HUDEP-2 (cell line): ENCODE results near the gene DHX38.
"Not testable (repeated sequence)": the region's sequence is repeated elsewhere in the genome, so short reads cannot be mapped to it uniquely, and the experiment has no call there.

Experiments used
- DNase-seq, 76 experiments: peaks; one replicate each; lab custom pipeline; 2025; ENCODE audit not compliant: unreplicated experiment in 76 of 76; lab: John Stamatoyannopoulos, UW

The DHX38 gene

DNA sequence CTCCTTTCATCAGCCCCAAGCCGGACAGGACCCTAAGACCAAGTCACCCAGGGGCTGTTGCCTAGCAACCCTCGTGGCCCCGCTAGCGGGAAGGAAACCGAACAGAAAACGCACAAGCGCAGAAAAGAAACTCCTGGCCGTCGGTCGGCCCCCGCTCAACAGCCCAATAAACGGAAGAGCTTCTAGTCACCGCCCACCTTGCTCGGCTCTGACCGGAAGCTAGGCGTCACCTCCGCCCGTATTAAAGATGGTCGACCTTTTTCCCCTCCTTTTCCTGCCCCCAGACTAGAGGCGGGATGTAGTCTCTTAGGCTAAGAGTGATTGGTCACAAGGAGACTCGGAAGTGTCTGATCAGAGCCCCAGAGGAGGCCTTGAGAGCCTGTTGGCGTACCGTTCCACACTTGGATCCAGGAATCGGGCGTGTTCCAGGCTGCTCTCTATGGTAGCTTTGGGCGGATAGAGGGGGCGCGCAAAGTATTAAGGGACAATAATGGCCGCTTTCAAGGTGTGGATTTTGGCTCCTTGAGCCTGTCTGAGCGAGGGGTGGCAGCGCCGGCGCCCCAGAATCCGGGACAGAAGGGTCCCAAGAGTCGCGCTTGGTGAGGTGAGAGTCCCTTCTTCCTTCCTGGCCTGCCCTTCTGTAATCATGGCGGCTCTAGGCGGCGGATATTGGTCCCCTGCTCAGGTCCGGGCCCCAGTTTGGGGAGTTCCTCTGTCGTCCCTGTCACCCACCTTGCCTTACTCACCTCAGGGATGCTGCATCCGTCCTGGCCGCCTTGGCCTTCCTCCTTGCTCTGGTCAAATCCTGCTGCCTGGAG lies at the start of gene DHX38, which contains the start of gene TXNL4B:
Gene DHX38 (plus strand): TSS at position 400 of the 818 bp plus-strand sequence. CDS start 2,311 bp downstream, outside the sequence.
Gene TXNL4B (minus strand): TSS at position 173 of the 818 bp plus-strand sequence. CDS start 2,871 bp downstream, outside the sequence.
- DNase-seq = peak; percentile 18 to 98 (median 91)

DNA sequence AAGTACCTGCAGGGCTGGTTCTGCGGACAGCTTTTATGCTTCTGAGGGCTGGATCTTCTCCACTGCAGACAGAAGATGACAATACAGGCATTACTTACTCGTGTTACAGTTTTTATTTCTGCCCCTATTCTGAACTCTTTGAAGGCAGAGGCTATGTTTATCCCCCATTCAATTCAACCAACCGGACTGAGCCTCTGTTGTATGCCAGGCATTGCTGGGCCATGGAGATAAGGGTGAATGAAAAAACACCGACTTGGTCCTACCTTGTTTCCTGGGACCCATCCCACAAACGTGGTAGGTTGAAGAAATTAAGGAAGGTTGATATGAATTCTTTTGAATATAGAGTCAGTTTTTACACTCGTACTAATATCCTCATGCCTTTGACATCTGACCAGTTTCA lies 49.4 kb upstream of the DHX38 start:
- DNase-seq = peak in 19 of 76 experiments; percentile 3 to 35 (median 12)

DNA sequence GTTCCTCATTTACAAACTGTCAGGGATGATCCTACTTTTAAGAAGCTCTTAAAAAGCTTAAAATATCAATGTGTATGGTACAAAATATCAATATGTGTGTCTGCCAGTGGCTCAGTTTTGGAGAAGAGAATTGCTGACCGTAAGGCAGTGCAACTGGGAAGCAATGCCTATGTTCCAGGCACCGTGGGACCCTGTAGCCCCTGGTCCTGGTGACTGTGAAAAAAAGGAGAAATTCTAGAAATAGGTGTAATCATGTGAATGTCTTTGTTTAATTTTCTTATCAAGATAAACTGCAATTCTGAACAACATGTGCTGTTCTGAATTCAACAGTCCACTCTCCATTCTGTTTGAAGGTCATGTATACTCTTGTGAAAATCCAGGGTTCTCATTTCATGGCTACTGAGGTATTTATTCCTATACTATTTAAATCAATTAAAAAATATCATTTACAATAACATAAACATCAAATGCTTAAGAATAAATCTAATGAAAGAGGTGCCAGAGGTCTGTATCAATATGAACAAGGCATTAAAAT lies 48.8 kb upstream of the DHX38 start:
- DNase-seq = no peak

GRCh38 chr16:72049110-72049509 lies 44.5 kb upstream of the DHX38 start:
- DNase-seq = no peak

DNA sequence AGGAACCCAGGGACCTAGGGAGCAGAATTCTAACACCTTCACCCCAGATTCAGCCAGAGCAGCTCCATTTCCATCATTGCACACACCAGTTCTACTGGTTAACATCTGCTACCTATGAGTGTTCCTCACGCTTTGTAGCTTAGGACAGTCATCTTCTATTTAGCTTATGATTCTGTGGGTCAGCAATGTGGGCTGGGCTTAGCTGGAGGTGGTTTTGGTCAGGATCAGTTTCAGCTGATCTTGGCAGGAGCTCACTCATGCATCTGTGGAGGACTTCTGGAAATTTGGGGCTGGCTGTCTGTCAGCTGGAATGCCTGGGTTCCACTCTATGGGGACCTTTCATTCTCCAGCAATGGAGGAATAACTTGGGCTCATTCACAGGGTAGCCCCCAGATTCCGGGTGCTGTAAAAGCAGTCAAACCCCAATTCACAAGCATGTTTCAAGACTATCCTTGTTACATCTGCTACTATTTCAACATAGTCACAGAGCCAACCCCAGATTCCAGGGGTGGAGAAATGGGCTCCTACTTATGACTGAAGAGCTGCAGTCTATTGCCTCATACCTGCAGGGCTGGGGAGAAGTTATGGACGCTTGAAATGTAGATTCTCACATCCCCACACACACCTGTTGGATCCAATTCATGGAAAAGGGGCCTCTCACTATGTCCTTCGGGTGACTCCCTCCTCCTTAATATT lies 42.7 kb upstream of the DHX38 start:
- DNase-seq = no peak

DNA sequence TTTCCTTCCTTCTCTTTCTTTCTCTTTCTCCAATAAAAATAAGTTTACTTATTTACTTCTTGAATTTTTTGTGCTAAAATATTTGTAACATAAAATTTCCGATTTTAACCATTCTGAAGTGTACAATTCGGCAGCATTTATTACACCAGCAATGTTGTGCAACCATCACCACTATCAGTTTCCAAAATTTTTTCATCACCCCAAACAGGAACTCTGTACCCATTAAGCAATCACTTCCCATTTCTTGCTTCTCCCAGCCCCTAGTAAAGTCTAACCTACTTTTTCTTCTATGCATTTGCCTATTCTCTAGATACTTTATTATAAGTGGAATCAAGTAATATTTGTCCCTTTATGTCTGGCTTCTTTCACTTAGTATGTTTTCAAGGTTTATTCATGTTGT lies 41.8 kb upstream of the DHX38 start:
- DNase-seq = no peak

DNA sequence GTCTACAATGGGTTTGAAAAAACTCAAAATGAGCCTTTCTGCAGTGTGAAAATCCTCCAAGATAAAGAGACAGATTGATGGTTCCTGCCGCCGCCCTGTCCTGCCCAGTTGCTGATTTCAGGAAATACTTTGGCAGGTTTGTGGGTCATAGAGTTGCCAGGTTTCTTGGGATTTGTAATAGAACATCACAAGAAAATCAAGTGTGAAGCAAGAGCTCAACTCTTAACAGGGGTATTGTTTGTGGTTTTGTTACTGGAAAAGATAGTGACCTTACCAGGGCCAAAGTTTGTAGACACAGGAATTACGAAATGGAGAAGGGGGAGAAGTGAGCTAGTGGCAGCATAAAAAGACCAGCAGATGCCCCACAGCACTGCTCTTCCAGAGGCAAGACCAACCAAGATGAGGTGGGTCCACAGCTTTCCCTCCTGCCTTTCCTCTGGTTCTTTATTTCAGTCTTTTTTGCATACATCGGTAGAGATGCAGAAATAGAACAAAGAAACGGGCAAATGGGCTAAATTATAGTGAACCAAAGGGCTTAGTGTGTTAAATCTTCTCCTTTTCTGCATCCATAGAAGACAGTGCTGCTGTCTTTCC lies 39.3 kb upstream of the DHX38 start, which contains the start of gene HP:
Gene HP (plus strand): TSS at position 252 of the 594 bp plus-strand sequence. CDS start 148 bp downstream, at position 400.
- not testable (repeated sequence) for DNase-seq

- DNase-seq = no peak
These were observed 37.7 kb upstream of the DHX38 start for GRCh38 chr16:72055911-72056310.

DNA sequence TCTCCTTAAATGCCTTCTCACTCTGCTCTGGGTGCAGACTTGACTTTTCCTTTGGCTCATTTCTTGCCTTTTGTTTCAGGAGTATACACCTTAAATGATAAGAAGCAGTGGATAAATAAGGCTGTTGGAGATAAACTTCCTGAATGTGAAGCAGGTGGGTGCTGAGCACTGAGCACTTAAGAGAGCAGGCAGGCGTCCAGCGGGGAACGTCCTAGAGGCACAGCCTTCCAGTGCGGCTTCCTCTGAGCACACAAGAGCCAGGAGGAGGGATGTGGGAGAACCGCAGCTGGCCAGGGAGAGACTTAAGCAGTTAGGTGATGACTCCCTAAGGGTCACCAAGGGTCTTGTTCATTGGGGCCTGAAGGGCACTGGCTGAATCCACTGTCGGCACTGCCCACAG lies 36.3 kb upstream of the DHX38 start:
- not testable (repeated sequence) for DNase-seq

- not testable (repeated sequence) for DNase-seq
These were observed 34.6 kb upstream of the DHX38 start for GRCh38 chr16:72059060-72059459.

DNA sequence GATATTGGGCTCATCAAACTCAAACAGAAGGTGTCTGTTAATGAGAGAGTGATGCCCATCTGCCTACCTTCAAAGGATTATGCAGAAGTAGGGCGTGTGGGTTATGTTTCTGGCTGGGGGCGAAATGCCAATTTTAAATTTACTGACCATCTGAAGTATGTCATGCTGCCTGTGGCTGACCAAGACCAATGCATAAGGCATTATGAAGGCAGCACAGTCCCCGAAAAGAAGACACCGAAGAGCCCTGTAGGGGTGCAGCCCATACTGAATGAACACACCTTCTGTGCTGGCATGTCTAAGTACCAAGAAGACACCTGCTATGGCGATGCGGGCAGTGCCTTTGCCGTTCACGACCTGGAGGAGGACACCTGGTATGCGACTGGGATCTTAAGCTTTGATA lies 33.2 kb upstream of the DHX38 start:
- no peak for DNase-seq

DNA sequence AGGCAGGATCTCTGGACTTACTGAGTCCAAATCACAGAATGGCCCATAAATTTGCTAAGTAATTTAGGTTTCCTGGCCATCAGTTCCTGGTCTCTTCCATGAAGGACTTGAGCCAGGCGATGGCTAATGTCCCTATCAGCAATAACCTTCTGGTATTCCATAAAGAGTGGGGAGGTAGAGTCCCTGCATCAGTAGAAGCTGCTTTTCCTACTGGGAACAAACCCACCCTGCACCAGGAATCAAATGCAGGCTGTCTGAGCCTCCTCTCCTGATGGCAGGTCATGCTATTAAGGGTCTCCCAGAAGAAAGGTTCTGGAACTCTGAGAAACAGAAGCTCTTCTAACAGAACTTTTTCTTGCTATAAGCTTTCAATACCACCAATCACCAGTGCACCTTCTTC lies 32.1 kb upstream of the DHX38 start:
- DNase-seq = no peak

DNA sequence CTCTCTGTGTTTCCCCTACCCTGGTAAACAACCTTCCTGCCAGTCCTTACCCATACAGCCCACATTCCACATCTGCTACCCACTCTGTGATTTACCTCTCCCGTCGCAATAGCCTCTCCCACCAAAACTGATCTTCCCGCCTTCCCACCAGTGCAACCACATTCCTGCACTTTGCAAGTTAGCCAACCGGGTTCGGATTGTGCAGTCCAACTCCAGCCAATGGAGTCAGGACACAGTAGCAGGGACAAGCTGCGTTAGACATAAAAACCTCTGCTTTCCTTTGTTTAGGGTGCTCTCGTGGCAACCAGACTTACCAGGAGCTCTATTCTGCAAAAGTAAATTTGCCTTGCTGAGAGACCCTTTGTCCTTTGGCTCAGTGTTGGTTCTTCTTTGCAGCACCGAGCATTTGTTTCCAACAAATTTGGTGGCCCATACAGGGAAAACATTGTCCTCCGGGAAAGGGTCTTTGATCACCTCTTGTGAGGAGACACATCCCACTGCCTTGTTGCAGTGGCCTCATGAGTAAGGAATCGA lies 29.2 kb upstream of the DHX38 start:
- no peak for DNase-seq

- peak in 27 of 76 experiments; percentile 1 to 53 (median 26) for DNase-seq
These were observed 26.9 kb upstream of the DHX38 start for GRCh38 chr16:72066747-72067146.

GRCh38 chr16:72068930-72069329 lies 24.7 kb upstream of the DHX38 start:
- no peak for DNase-seq

DNA sequence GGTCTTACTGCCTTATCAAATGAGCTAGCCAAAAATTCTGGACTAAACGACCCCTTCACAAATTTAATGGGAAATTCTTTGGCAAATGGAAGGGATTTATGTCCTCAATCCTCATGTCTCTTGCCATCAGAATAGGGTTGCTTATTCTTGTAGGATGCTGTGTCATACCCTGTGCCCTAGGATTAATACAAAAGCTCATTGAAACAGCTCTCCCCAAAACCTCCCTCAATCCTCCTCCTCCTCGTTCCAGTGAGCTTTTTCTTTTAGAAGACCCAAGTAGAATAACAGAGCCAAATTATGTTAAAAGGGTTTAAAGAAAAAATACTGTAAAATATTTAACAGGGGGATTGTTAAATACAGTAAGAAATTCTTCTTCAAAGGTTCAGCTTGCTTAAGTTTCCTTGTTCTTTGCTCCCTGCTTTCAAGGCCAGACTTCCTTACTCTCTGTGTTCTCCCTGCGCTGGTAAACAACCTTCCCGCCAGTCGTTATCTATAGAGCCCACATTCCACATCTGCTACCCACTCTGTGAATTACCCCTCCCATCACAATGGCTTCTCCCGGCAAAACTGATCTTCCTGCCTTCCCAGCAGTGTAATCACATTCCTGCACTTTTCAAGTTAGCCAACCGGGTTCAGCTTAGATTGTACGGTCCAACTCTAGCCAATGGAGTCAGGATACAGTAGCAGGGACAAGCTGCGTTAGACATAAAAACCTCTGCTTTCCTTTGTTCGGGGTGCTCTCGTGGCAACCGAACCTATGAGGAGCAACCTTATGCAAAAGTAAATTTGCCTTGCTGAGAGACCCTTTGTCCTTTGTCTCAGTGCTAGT lies 20.9 kb upstream of the DHX38 start:
- no peak for DNase-seq

- no peak for DNase-seq
These were observed 20.0 kb upstream of the DHX38 start for GRCh38 chr16:72073560-72074230.

GRCh38 chr16:72075067-72075466 lies 18.6 kb upstream of the DHX38 start:
- DNase-seq = not testable (repeated sequence)

DNA sequence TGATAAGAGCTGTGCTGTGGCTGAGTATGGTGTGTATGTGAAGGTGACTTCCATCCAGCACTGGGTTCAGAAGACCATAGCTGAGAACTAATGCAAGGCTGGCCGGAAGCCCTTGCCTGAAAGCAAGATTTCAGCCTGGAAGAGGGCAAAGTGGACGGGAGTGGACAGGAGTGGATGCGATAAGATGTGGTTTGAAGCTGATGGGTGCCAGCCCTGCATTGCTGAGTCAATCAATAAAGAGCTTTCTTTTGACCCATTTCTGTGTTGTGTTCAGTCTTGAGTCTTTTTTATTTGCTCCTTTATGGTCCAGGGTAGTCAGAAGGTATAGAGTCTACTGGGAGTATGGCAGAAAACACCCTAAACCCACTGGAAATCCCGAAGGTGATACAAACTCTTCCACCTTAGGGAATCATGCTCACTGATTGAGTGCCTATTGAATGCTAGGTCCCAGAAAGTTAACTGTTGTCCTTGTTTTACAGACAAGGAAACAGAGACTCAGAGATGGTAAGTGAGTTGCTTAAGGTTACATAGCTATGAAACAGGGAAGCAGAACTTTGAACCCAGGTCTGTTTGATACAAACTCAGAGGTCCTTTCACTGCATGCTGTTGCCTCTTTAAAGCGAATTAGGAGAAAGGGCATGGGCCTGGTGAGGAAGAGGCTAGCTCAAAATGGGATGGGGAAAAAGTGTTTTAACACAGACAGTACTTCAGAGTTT lies 16.5 kb upstream of the DHX38 start:
- not testable (repeated sequence) for DNase-seq
